ENCODE data around the gene RMND5B.
"Not testable (repeated sequence)": the region's sequence is repeated elsewhere in the genome, so short reads cannot be mapped to it uniquely, and the experiment has no call there.

Gene RMND5B

GRCh38 chr5:178130576-178131445, at the start of gene RMND5B:
Gene RMND5B, plus strand, starts transcription at chr5:178131014. Its CDS starts 7,106 bp downstream, at chr5:178138120.
- DNase-seq, result peak; percentile 81 to 85

GRCh38 chr5:178081571-178082243, 49.1 kb upstream of the RMND5B start:
- no peak for DNase-seq

GRCh38 chr5:178083922-178084321, 46.9 kb upstream of the RMND5B start:
- no peak for DNase-seq

- DNase-seq, result no peak
These were observed 45.5 kb upstream of the RMND5B start for GRCh38 chr5:178085316-178085715.

GRCh38 chr5:178086266-178086665, 44.5 kb upstream of the RMND5B start:
- DNase-seq, result no peak

- not testable (repeated sequence) for DNase-seq
These were observed 43.6 kb upstream of the RMND5B start for GRCh38 chr5:178087199-178087598.

- no peak for DNase-seq
These were observed 40.0 kb upstream of the RMND5B start for GRCh38 chr5:178090856-178091255.

- no peak for DNase-seq
These were observed 37.7 kb upstream of the RMND5B start for GRCh38 chr5:178093134-178093533.

GRCh38 chr5:178094345-178094744, 36.5 kb upstream of the RMND5B start:
- no peak for DNase-seq

- DNase-seq, result no peak
These were observed 32.1 kb upstream of the RMND5B start for GRCh38 chr5:178098685-178099084.

GRCh38 chr5:178103612-178104011, 27.2 kb upstream of the RMND5B start:
- DNase-seq, result no peak

GRCh38 chr5:178104492-178104891, 26.3 kb upstream of the RMND5B start:
- DNase-seq, result no peak

- DNase-seq, result no peak
These were observed 24.7 kb upstream of the RMND5B start for GRCh38 chr5:178106086-178106485.

- no peak for DNase-seq
These were observed 24.1 kb upstream of the RMND5B start for GRCh38 chr5:178106556-178107239.

GRCh38 chr5:178107756-178108310, 23.0 kb upstream of the RMND5B start:
- DNase-seq, result no peak

- no peak for DNase-seq
These were observed 22.4 kb upstream of the RMND5B start for GRCh38 chr5:178108446-178108845.

GRCh38 chr5:178108966-178109365, 21.8 kb upstream of the RMND5B start:
- no peak for DNase-seq

- DNase-seq, result no peak
These were observed 20.3 kb upstream of the RMND5B start for GRCh38 chr5:178110511-178110910.

- no peak for DNase-seq
These were observed 18.9 kb upstream of the RMND5B start for GRCh38 chr5:178111925-178112324.

GRCh38 chr5:178112545-178112944, 18.3 kb upstream of the RMND5B start:
- no peak for DNase-seq

GRCh38 chr5:178113141-178113787, 17.6 kb upstream of the RMND5B start, which contains the start of gene N4BP3:
Gene N4BP3, plus strand, starts transcription at chr5:178113532. Its CDS starts 6,052 bp downstream, at chr5:178119584.
- peak; percentile 86 to 87 for DNase-seq

GRCh38 chr5:178113841-178114324, 16.9 kb upstream of the RMND5B start:
- DNase-seq, result peak; percentile 33 to 47

Data from activated CD4-positive, alpha-beta T cell treated with anti-CD3 and anti-CD28 coated beads, Interleukin-2, amount 50 U/mL, for 48 hours (primary cell).